Spleen (tissue), 11 donors: ENCODE data around the gene RHOT2. TPM values are rescaled to one million over a fixed set of nuclear protein-coding genes. Genes with fewer than 3 reads are reported as not detected.

Experiments used
- DNase-seq: peaks from one replicate; pipeline ENCODE4 v3.0.0-alpha.2; 2020
- H3K27ac ChIP-seq, 8 donors: fragments of 200-600 bp; sonication (generic) in 7 of 8; 1 replicate in 4 of 8; 2 replicates in 4 of 8; pipeline versions ENCODE4 v1.5.0 to v1.8.0; 2016 to 2021; ENCODE audit warnings: inconsistent platforms in 4 of 8, mild to moderate bottlenecking in 4 of 8, moderate library complexity in 1 of 8
- H3K27me3 ChIP-seq, 7 donors: fragments of 200-600 bp; sonication (generic) in 6 of 7; replicated peaks in 1 of 7; 1 replicate in 4 of 7; 2 replicates in 3 of 7; pipeline versions ENCODE4 v1.5.0 to v1.8.0; 2016 to 2021; ENCODE audit warnings: inconsistent platforms in 3 of 7, mild to moderate bottlenecking in 1 of 7
- H3K36me3 ChIP-seq, 6 donors: fragments of 200-600 bp; sonication (generic) in 5 of 6; 1 replicate in 4 of 6; 2 replicates in 2 of 6; pipeline versions ENCODE4 v1.5.0 to v1.8.0; 2016 to 2021; ENCODE audit warnings: inconsistent platforms in 2 of 6
- H3K4me1 ChIP-seq, 6 donors: fragments of 200-600 bp; sonication (generic) in 5 of 6; 1 replicate in 3 of 6; 2 replicates in 3 of 6; pipeline versions ENCODE4 v1.5.0 to v1.8.0; 2016 to 2021; ENCODE audit warnings: inconsistent platforms in 3 of 6
- H3K4me3 ChIP-seq, 8 donors: fragments of 200-600 bp; sonication (generic) in 7 of 8; 1 replicate in 4 of 8; 2 replicates in 4 of 8; pipeline versions ENCODE4 v1.5.0 to v1.8.0; 2016 to 2021; ENCODE audit warnings: inconsistent platforms in 4 of 8, mild to moderate bottlenecking in 4 of 8, moderate library complexity in 2 of 8
- H3K9me3 ChIP-seq, 8 donors: fragments of 200-600 bp; sonication (generic) in 7 of 8; 1 replicate in 4 of 8; 2 replicates in 4 of 8; pipeline versions ENCODE4 v1.5.0 to v1.8.0; 2016 to 2021; ENCODE audit warnings: inconsistent platforms in 4 of 8
- POLR2A ChIP-seq, 3 donors: fragments of 450-650 bp; IDR thresholded peaks; one replicate each; pipeline ENCODE4 v1.5.1; 2017; ENCODE audit warnings: antibody characterized with exemption in 3 of 3, mild to moderate bottlenecking in 1 of 3
- POLR2AphosphoS5 ChIP-seq, 3 donors: sonication (generic); formaldehyde crosslinking; IDR thresholded peaks; one replicate each; pipeline ENCODE4 v1.5.1; 2017; ENCODE audit warnings: antibody characterized with exemption in 3 of 3
- WGBS, 5 donors: extraction: QIAGEN DNeasy Blood & Tissue Kit in 3 of 5; methylation state at CpG; one replicate each; pipeline versions ENCODE4 v1.1.5 to v1.1.7; 2013 to 2018; 5-methylcytosine and 5-hydroxymethylcytosine counted together
- intact Hi-C: fragments of 100-400 bp; cut with DNase I; formaldehyde crosslinking; loops from one replicate; pipeline ENCODE4 v1.15.0; 2023; ENCODE audit warnings: low total_unique reads
- polyA plus RNA-seq, 3 donors: library from polyadenylated mRNA; stranded (reverse); fragments of 200-250 nt; gene quantifications; one replicate each; pipeline ENCODE4 v1.2.1, GENCODE V29; 2013
- total RNA-seq, 7 donors: library from RNA; depleted of rRNA in 3 of 7; stranded (reverse); fragments of >200 nt in 3 of 7; fragmentation: NEBNext Ultra II Directional in 4 of 7; extraction: Animal tissue kit (Norgen Biotek cat#: 25700) in 4 of 7; gene quantifications; one replicate each; pipeline versions ENCODE4 v1.1.0 to v1.2.1, GENCODE V29; 2016 to 2021
- TF ChIP-seq, protein P1 (sequence below), 11 experiments: fragments of 200-600 bp in 7 of 11; fragments of 450-650 bp in 4 of 11; sonication (generic) in 4 of 11; IDR thresholded peaks in 8 of 11; conservative IDR thresholded peaks in 3 of 11; 1 replicate in 7 of 11; 2 replicates in 4 of 11; pipeline versions ENCODE4 v1.4.0 to v1.8.0; 2016 to 2021; ENCODE audit warnings: antibody characterized with exemption in 11 of 11, inconsistent platforms in 4 of 11, mild to moderate bottlenecking in 1 of 11
- donor health status: healthy with polysubstance abuse.
- donor health status: DM: no; HTN: no; CAD: no; lungs with moderate emphysema.
- donor health status: DM: no; HTN: no; CAD: no.
- donor health status: Bipolar disorder and iron deficiency.
- donor health status: healthy.
- donor health status: DM: no; HTN: no; CAD: no.
- donor health status: DM: yes; HTN: yes; CAD: no.

The RHOT2 gene
- total and polyA plus RNA-seq, 10 donors: 71.3 to 309 (median 137) TPM

DNA sequence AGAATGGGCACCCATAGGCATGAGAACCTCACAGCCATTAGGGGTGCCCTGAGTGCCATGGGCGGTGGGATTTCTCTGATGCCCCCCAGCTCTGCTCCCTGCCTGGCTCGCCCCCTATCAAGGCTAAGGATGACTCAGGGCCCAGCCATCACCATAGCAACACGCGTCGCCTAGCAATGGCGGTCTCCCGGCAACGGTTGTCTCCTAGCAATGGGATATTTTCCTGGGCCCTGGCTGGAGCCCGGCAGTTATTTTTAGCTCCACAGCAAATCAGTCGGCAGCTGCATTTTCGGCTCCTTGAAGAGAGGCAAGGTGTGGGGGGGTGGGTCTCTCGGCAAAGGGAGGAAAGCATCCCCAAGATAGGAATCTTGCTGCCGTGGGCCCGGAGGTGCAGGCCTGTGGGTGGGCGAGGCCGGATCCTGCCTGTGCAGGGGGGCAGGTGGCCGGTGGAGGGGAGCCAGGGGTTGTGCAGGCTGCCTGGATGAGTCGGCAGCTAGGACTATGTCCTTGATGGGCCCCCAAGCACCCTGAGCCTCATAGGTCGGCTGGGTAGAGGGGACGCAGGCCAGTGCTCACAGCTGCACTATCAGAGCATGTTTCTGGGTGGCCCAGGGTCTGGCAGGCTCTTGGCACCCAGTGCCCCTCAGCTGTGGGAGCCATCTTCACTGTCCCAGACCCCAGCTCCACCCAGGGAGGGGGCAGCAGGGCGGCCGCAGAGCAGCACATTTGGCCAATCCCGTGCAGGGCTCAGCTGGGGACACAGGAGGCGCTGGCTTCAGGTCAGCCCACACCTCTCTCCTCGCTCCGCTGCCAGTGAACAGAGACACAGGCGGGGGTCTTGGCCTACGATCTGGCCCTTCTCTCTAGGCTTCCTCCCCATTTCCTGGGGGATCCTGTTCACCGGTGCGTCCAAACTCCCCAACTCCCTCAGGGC lies 41.9 kb downstream of the RHOT2 start:
- WGBS, 5 donors: 35 to 40% (median 38%) methylated on average over 22 to 30 of the region's 30 CpGs
- no peak overlapping the region for H3K27ac ChIP-seq
- intact Hi-C loops: loop anchor here (5.0 kb wide), 1 partner anchor 77 kb away; the partner anchor contains the start of genes CHTF18 and RPUSD1
- no peaks in the 10 kb centered on the region for H3K9me3 ChIP-seq
- H3K36me3 ChIP-seq: no peaks in the 10 kb centered on the region
- H3K4me3 ChIP-seq: no peak overlapping the region
- H3K4me1 ChIP-seq: peaks cover 4 to 46% (median 26%) of the 10 kb centered on the region in 6 donors
- H3K27me3 ChIP-seq: peaks cover 8 to 100% (median 63%) of the 10 kb centered on the region in 7 donors
- TF ChIP-seq POLR2A (IDR thresholded peaks at IDR 0.05) (no peak), POLR2AphosphoS5 (IDR thresholded peaks at IDR 0.05) (no peak)
- TF ChIP-seq, protein P1, sequence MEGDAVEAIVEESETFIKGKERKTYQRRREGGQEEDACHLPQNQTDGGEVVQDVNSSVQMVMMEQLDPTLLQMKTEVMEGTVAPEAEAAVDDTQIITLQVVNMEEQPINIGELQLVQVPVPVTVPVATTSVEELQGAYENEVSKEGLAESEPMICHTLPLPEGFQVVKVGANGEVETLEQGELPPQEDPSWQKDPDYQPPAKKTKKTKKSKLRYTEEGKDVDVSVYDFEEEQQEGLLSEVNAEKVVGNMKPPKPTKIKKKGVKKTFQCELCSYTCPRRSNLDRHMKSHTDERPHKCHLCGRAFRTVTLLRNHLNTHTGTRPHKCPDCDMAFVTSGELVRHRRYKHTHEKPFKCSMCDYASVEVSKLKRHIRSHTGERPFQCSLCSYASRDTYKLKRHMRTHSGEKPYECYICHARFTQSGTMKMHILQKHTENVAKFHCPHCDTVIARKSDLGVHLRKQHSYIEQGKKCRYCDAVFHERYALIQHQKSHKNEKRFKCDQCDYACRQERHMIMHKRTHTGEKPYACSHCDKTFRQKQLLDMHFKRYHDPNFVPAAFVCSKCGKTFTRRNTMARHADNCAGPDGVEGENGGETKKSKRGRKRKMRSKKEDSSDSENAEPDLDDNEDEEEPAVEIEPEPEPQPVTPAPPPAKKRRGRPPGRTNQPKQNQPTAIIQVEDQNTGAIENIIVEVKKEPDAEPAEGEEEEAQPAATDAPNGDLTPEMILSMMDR (IDR thresholded peaks at IDR 0.05 in 8 of 11, conservative IDR thresholded peaks at IDR 0.05 in 3 of 11): no peak
- no peak for DNase-seq

DNA sequence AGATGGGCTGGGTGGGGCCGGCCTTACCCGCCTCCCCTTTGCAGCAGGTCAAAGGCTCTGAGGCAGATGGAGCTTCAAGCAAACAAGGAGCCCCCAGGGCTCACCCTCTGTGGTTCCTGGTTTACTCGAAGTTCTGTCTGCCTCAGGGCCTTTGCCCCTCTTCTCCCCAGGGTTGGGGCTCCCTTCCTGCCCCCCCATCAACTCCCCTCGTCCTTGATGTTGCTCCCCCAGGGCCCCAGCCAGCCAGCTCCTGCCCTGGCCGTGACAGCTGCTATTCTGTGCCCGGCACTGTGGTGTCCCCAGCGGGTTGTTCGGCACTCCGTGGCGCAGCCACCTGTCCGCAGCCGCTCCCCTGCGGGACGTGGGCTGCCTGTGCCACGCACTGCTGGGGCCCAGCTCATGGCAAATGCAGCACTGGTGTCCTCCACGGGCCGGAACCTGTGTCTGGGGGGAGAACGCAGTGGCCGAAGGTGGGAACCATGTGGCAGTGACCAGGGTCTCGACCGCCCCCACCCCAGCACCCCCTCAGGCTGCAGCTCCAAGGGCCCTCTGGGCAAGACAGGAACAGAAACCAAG lies 42.7 kb downstream of the RHOT2 start:
- no peak for TF ChIP-seq POLR2A (IDR thresholded peaks at IDR 0.05)
- no peak for TF ChIP-seq POLR2AphosphoS5 (IDR thresholded peaks at IDR 0.05)
- TF ChIP-seq, protein P1 (IDR thresholded peaks at IDR 0.05 in 8 of 11, conservative IDR thresholded peaks at IDR 0.05 in 3 of 11): no peak
- Histone ChIP-seq H3K9me3 (no peaks in the 10 kb centered on the region), H3K27me3 (peaks cover 8 to 98% (median 57%) of the 10 kb centered on the region in 7 donors), H3K27ac (no peak overlapping the region), H3K4me1 (peaks cover 4 to 46% (median 27%) of the 10 kb centered on the region in 6 donors), H3K4me3 (no peak overlapping the region), H3K36me3 (no peaks in the 10 kb centered on the region)
- DNase-seq: no peak
- intact Hi-C loops: loop anchor here (5.0 kb wide), 1 partner anchor 77 kb away; the partner anchor contains the start of genes CHTF18 and RPUSD1
- 62 to 71% (median 69%) methylated on average over 14 to 21 of the region's 21 CpGs for WGBS, 5 donors

DNA sequence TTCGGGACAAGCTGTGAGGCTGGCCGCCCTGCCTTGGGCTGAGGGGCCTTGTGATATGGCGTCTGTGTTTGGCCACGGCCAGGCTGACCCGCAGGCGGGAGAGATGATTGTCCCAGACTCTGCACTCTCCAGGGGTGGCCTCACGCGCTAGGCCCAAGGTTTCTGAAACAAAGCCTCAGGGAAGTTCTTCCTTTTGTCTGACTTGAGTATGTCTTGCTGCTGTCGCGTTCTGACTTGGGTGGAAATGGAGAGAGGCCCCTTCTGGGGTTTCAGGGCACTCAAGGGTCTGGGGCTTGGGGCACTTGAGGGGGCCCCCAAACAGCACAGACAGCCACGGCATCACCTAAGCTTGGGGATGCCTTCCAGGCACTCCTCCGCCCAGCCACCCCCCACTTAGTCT lies 43.2 kb downstream of the RHOT2 start:
- Histone ChIP-seq H3K36me3 (no peaks in the 10 kb centered on the region), H3K27me3 (peaks cover 8 to 98% (median 58%) of the 10 kb centered on the region in 7 donors), H3K4me1 (peaks cover 4 to 49% (median 30%) of the 10 kb centered on the region in 6 donors), H3K4me3 (no peak overlapping the region), H3K27ac (no peak overlapping the region), H3K9me3 (no peaks in the 10 kb centered on the region)
- DNase-seq: no peak
- WGBS, 5 donors: 72 to 86% (median 77%) methylated on average over 9 to 12 of the region's 12 CpGs
- no peak for TF ChIP-seq POLR2A (IDR thresholded peaks at IDR 0.05)
- no peak for TF ChIP-seq POLR2AphosphoS5 (IDR thresholded peaks at IDR 0.05)
- TF ChIP-seq, protein P1 (IDR thresholded peaks at IDR 0.05 in 8 of 11, conservative IDR thresholded peaks at IDR 0.05 in 3 of 11): no peak
- intact Hi-C loops: loop anchor here (5.0 kb wide), 1 partner anchor 76 kb away; the partner anchor contains the start of genes CHTF18 and RPUSD1
